Gastroesophageal sphincter (tissue), 4 donors: ENCODE measurements around the gene EHMT2. TPM values are rescaled to one million over a fixed set of nuclear protein-coding genes. Genes with fewer than 3 reads are reported as not detected.

Source experiments
- ATAC-seq: fragments of 150-250 bp; one replicate; pipeline ENCODE4 v1.9.1; 2016; ENCODE audit warnings: mild to moderate bottlenecking, moderate library complexity
- H3K27ac ChIP-seq, 4 donors: fragments of 200-600 bp; sonication (generic) in 3 of 4; 1 replicate in 3 of 4; 2 replicates in 1 of 4; pipeline ENCODE4 v1.5.1; 2016 to 2019
- H3K27me3 ChIP-seq: fragments of 200-600 bp; sonication (generic); one replicate; pipeline ENCODE4 v1.5.1; 2019
- H3K36me3 ChIP-seq, 2 donors: fragments of 200-600 bp; sonication (generic); one replicate each; pipeline ENCODE4 v1.5.1; 2019; ENCODE audit warnings: control low read depth in 1 of 2
- H3K4me1 ChIP-seq, 3 donors: fragments of 200-600 bp; sonication (generic); 1 replicate in 2 of 3; 2 replicates in 1 of 3; pipeline ENCODE4 v1.5.1; 2016 to 2019; ENCODE audit warnings: control low read depth in 2 of 3
- H3K4me3 ChIP-seq, 2 donors: fragments of 200-600 bp; sonication (generic); one replicate each; pipeline ENCODE4 v1.5.1; 2019; ENCODE audit warnings: mild to moderate bottlenecking in 1 of 2, moderate library complexity in 1 of 2
- H3K9me3 ChIP-seq, 3 donors: fragments of 200-600 bp; sonication (generic); one replicate each; pipeline ENCODE4 v1.5.1; 2017 to 2019; ENCODE audit warnings: control low read depth in 2 of 3
- CTCF ChIP-seq, 4 experiments: fragments of 200-600 bp in 2 of 4; fragments of 450-650 bp in 2 of 4; sonication (generic) in 1 of 4; IDR thresholded peaks; one replicate each; pipeline ENCODE4 v1.5.1; 2017 to 2019; ENCODE audit warnings: antibody characterized with exemption in 4 of 4, mild to moderate bottlenecking in 2 of 4, moderate library complexity in 2 of 4
- EP300 ChIP-seq: sonication (generic); formaldehyde crosslinking; IDR thresholded peaks from one replicate; pipeline ENCODE4 v1.6.1; 2017; ENCODE audit warnings: antibody characterized with exemption, mild to moderate bottlenecking
- POLR2A ChIP-seq, 2 donors: fragments of 450-650 bp; IDR thresholded peaks; one replicate each; pipeline ENCODE4 v1.6.1; 2017; ENCODE audit warnings: antibody characterized with exemption in 2 of 2, mild to moderate bottlenecking in 2 of 2, moderate library complexity in 1 of 2
- POLR2AphosphoS5 ChIP-seq: sonication (generic); formaldehyde crosslinking; IDR thresholded peaks from one replicate; pipeline ENCODE4 v1.6.1; 2017; ENCODE audit warnings: antibody characterized with exemption
- WGBS, 2 donors: methylation state at CpG; one replicate each; pipeline ENCODE4 v1.1.5; 2018; ENCODE audit warnings: low coverage in 1 of 2; 5-methylcytosine and 5-hydroxymethylcytosine counted together
- total RNA-seq, 4 donors: library from RNA; depleted of rRNA; stranded (reverse); fragments of >200 nt; gene quantifications; one replicate each; pipeline ENCODE4 v1.1.0, GENCODE V29; 2016

The EHMT2 gene
- total RNA-seq, 4 donors from 2014 or later: 29.5 to 43.4 (median 35.5) TPM

DNA sequence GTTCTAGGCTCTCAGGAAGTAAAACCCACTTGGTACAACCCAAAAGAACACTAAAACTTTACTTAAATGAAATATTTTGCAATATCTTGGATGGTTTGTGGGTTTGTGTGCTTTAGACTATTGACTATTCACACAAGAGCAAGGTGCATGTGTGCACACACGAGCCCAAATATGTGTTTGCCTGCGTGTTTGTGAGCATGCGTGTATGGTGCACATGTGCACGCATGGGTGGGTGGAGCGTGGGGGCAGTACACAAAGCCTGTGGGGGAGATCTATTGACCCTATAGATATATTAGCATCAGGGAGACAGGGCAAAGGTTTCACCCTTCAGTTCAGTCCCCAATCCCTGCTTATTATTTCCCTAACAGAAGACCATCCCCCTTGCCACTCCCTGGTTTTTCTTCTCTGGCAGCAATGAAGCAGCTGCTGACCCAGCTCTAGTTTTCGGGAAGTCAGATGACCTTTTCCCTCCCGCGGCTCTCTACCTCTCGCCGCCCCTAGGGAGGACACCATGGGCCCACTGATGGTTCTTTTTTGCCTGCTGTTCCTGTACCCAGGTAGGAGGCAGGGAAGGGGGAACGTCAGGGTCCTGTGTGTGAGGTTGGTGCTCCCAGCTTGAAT is 29.9 kb upstream of the EHMT2 start, which contains the start of gene C2:
Gene C2 (plus strand): TSS at position 476 of the 621 bp plus-strand sequence. CDS start 36 bp downstream, at position 512.
- no peak within 1 kb of the TSS for H3K27ac ChIP-seq
- H3K4me3 ChIP-seq: peak within 1 kb of the TSS in 1 of 2 donors; percentile 29
- no peaks in the 10 kb centered on the region for H3K9me3 ChIP-seq
- no peak for ATAC-seq
- TF ChIP-seq EP300 (no peak), POLR2A (IDR thresholded peaks at IDR 0.05) (no peak), POLR2AphosphoS5 (no peak), CTCF (IDR thresholded peaks at IDR 0.05) (no peak)
- H3K27me3 ChIP-seq: peaks cover 23% of the 10 kb centered on the region
- 30 to 49% methylated on average over 2 to 10 of the region's 11 CpGs for WGBS, 2 donors
- no peaks in the 10 kb centered on the region for H3K4me1 ChIP-seq
- no peaks in the 10 kb centered on the region for H3K36me3 ChIP-seq

GRCh38 chr6:31922942-31923341 is 25.4 kb upstream of the EHMT2 start:
- no peak overlapping the region for H3K27ac ChIP-seq
- no peaks in the 10 kb centered on the region for H3K9me3 ChIP-seq
- H3K27me3 ChIP-seq: no peaks in the 10 kb centered on the region
- 3 to 15% methylated on average over 4 to 5 of the region's 5 CpGs for WGBS, 2 donors
- ATAC-seq: no peak
- H3K36me3 ChIP-seq: no peaks in the 10 kb centered on the region
- H3K4me3 ChIP-seq: no peak overlapping the region
- TF ChIP-seq CTCF (IDR thresholded peaks at IDR 0.05): peak in 1 of 4 experiments; percentile 15
- TF ChIP-seq EP300: no peak
- TF ChIP-seq POLR2AphosphoS5: no peak
- H3K4me1 ChIP-seq: no peaks in the 10 kb centered on the region

DNA sequence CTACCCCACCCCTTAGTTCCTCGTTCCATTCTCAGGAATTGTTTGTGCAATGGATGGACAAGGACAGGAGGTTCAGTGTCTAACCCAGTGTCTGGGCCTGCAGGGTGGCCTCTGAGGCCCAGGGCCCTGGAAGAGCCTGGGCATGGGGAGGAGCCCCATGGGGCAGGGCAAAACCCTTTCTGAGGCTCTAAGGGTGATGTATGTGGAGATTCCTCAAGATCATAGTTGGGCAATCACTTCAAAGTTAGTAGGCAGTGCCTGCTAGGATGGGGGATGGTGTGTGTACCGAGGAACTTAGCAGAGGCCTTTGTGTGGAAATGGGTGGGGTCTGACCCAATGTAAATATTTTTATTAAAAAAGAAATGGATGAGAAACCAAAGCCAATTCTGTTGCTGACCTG is 23.3 kb upstream of the EHMT2 start:
- Histone ChIP-seq H3K4me3 (no peak overlapping the region), H3K36me3 (no peaks in the 10 kb centered on the region), H3K4me1 (no peaks in the 10 kb centered on the region), H3K27ac (no peak overlapping the region), H3K27me3 (no peaks in the 10 kb centered on the region), H3K9me3 (no peaks in the 10 kb centered on the region)
- no peak for ATAC-seq
- WGBS, 2 donors: 17 to 43% methylated on average over 1 of the region's 2 CpGs
- TF ChIP-seq POLR2AphosphoS5 (no peak), EP300 (no peak), CTCF (IDR thresholded peaks at IDR 0.05) (no peak), POLR2A (IDR thresholded peaks at IDR 0.05) (no peak)

DNA sequence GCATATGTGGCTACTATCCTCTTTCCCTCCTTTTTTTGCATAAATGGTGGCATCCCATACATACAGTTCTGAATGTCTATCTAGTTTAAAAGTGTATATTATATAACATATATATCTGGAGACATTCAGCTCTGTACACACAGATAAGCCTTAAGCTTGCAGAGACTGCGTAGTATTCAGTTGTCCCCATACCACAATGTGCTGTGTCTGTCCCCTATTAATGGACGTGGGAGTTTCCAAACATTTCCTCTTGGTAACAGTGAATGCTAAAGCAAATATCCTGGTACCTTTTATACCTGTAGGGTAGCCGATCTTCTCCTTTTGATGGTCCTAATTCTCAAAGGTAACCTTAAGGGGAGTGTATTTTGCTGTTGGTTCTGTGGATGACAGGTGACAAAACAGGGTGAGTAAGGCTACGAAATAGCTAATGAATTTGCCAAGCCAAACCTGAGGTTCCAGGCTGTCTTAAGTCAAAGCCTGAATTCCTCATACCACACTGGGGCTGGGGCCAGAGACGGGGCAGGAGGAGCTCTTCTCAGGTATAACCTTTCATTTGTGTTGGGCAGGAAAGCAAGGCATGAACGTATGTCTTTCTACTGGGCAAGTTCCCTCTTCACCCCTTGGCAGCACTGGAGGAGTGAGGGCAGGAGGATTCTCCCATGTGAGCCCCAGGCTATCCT is 22.3 kb upstream of the EHMT2 start:
- H3K36me3 ChIP-seq: no peaks in the 10 kb centered on the region
- H3K4me3 ChIP-seq: no peak overlapping the region
- no peaks in the 10 kb centered on the region for H3K27me3 ChIP-seq
- TF ChIP-seq EP300 (no peak), POLR2A (IDR thresholded peaks at IDR 0.05) (no peak), CTCF (IDR thresholded peaks at IDR 0.05) (no peak), POLR2AphosphoS5 (no peak)
- ATAC-seq: no peak
- H3K4me1 ChIP-seq: no peaks in the 10 kb centered on the region
- WGBS, 2 donors: 65 to 83% methylated on average over 4 to 5 of the region's 6 CpGs
- H3K27ac ChIP-seq: no peak overlapping the region
- no peaks in the 10 kb centered on the region for H3K9me3 ChIP-seq
